Esophagus squamous epithelium (tissue), 5 donors: Measurements from ENCODE around the gene BLOC1S4. TPM values are rescaled to one million over a fixed set of nuclear protein-coding genes. Genes with fewer than 3 reads are reported as not detected.
"Not testable (repeated sequence)": the region's sequence is repeated elsewhere in the genome, so short reads cannot be mapped to it uniquely, and the experiment has no call there.

ENCODE experiments used
- DNase-seq: peaks from one replicate; lab custom pipeline; 2025; lab: John Stamatoyannopoulos, UW
- H3K27ac ChIP-seq, 4 donors: fragments of 200-600 bp; sonication (generic); one replicate each; pipeline ENCODE4 v1.5.1; 2016 to 2019; ENCODE audit warnings: mild to moderate bottlenecking in 1 of 4
- H3K27me3 ChIP-seq, 4 donors: fragments of 200-600 bp; sonication (generic); 1 replicate in 3 of 4; 2 replicates in 1 of 4; pipeline versions ENCODE4 v1.5.1 to v1.6.0; 2017 to 2021; ENCODE audit warnings: antibody characterized with exemption in 1 of 4
- H3K36me3 ChIP-seq, 3 donors: fragments of 200-600 bp; sonication (generic); one replicate each; pipeline ENCODE4 v1.5.1; 2016 to 2019
- H3K4me1 ChIP-seq, 3 donors: fragments of 200-600 bp; sonication (generic); one replicate each; pipeline ENCODE4 v1.5.1; 2017 to 2019
- H3K4me3 ChIP-seq, 4 donors: fragments of 200-600 bp; sonication (generic); 1 replicate in 3 of 4; 2 replicates in 1 of 4; pipeline ENCODE4 v1.5.1; 2016 to 2019; ENCODE audit warnings: mild to moderate bottlenecking in 2 of 4, moderate library complexity in 1 of 4
- H3K9me3 ChIP-seq, 3 donors: fragments of 200-600 bp; sonication (generic); one replicate each; pipeline ENCODE4 v1.5.1; 2016 to 2019
- POLR2A ChIP-seq, 4 donors: fragments of 450-650 bp; IDR thresholded peaks; one replicate each; pipeline ENCODE4 v1.6.1; 2017; ENCODE audit warnings: antibody characterized with exemption in 4 of 4, mild to moderate bottlenecking in 4 of 4, moderate library complexity in 3 of 4
- WGBS, 2 donors: methylation state at CpG; one replicate each; pipeline ENCODE4 v1.1.5; 2018; 5-methylcytosine and 5-hydroxymethylcytosine counted together
- intact Hi-C: fragments of 100-400 bp; cut with DNase I; formaldehyde crosslinking; loops from one replicate; pipeline ENCODE4 v1.15.0; 2022
- total RNA-seq, 4 donors: library from RNA; depleted of rRNA; stranded (reverse); fragments of >200 nt; gene quantifications; one replicate each; pipeline ENCODE4 v1.1.0, GENCODE V29; 2016
- TF ChIP-seq, protein P1 (sequence below), 6 experiments: fragments of 450-650 bp in 4 of 6; fragments of 200-600 bp in 2 of 6; sonication (generic) in 2 of 6; IDR thresholded peaks; one replicate each; pipeline ENCODE4 v1.5.1; 2016 to 2019; ENCODE audit warnings: antibody characterized with exemption in 6 of 6, mild to moderate bottlenecking in 4 of 6, moderate library complexity in 4 of 6
- donor health status: DM: yes; HTN: yes; CAD: no.

BLOC1S4 gene
- total RNA-seq, 4 donors from 2014 or later, result 12.4 to 19.6 (median 14.3) TPM

DNA sequence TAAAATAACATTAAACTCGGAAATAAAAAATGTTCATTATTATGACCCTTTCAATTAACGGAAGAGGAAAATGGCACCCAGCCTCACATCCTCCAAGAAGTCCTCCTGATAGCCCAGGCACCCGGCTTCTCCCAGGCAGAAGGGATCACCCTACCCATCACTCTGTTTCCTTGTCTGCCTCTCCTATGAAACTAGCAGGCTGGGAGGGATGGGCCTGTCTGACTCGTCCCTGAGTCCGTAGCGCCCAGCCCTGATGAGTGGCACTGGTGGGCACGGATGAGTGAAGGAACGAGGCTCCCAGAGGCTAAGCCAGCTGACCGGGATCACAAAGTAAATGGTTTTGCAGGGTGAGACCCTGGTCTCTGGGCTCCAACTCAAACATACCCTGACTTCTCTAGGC lies 37.9 kb downstream of the BLOC1S4 start:
- Histone ChIP-seq H3K27me3 (no peaks in the 10 kb centered on the region), H3K36me3 (no peaks in the 10 kb centered on the region), H3K27ac (peak overlapping the region in 3 of 4 donors; percentile 9 to 89 (median 87)), H3K4me3 (no peak overlapping the region), H3K9me3 (no peaks in the 10 kb centered on the region), H3K4me1 (peaks cover 15 to 55% (median 20%) of the 10 kb centered on the region in 3 donors)
- no peak for DNase-seq
- WGBS, 2 donors, result 76 to 80% methylated on average over 5 to 6 of the region's 9 CpGs
- TF ChIP-seq POLR2A (IDR thresholded peaks at IDR 0.05), result no peak
- TF ChIP-seq, protein P1, sequence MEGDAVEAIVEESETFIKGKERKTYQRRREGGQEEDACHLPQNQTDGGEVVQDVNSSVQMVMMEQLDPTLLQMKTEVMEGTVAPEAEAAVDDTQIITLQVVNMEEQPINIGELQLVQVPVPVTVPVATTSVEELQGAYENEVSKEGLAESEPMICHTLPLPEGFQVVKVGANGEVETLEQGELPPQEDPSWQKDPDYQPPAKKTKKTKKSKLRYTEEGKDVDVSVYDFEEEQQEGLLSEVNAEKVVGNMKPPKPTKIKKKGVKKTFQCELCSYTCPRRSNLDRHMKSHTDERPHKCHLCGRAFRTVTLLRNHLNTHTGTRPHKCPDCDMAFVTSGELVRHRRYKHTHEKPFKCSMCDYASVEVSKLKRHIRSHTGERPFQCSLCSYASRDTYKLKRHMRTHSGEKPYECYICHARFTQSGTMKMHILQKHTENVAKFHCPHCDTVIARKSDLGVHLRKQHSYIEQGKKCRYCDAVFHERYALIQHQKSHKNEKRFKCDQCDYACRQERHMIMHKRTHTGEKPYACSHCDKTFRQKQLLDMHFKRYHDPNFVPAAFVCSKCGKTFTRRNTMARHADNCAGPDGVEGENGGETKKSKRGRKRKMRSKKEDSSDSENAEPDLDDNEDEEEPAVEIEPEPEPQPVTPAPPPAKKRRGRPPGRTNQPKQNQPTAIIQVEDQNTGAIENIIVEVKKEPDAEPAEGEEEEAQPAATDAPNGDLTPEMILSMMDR (IDR thresholded peaks at IDR 0.05), result no peak
- intact Hi-C loops, result no loop called here

DNA sequence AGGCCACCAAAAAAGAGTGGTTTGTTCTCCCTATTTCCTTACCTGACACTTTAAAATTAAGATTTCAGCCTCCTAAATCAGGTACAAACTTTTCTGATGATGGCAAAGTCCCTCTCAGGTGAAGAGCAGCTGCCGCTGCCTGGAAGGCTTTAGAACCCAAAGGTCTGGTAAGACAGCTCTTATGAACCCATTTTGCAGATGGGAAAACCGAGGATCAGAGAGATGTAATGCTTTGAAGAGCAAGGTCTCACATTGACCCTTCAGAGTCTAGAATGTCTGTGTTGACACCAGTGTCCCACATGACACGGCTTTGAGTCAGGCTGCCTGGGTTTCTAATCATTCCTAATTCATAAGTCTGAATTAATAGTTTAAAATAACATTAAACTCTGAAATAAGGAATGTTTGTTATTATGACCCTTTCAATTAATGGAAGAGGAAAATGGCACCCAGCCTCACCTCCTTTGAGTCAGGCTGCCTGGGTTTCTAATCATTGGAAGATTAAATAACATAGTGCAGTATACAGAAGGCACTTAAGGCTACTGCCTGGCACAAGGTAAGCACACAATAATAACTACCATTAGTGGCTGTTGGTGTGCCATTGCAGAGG lies 38.6 kb downstream of the BLOC1S4 start:
- intact Hi-C loops, result no loop called here
- TF ChIP-seq, protein P1 (IDR thresholded peaks at IDR 0.05), result no peak
- Histone ChIP-seq H3K27me3 (no peaks in the 10 kb centered on the region), H3K27ac (peak overlapping the region in 3 of 4 donors; percentile 9 to 89 (median 87)), H3K4me1 (peaks cover 13 to 48% (median 13%) of the 10 kb centered on the region in 3 donors), H3K9me3 (no peaks in the 10 kb centered on the region), H3K36me3 (no peaks in the 10 kb centered on the region), H3K4me3 (no peak overlapping the region)
- WGBS, 2 donors, result 84 to 85% methylated on average over 3 of the region's 3 CpGs
- no peak for DNase-seq

- Histone ChIP-seq H3K27ac (peak overlapping the region in 2 of 4 donors; percentile 87 to 89), H3K4me1 (peaks cover 7 to 41% (median 8%) of the 10 kb centered on the region in 3 donors), H3K36me3 (no peaks in the 10 kb centered on the region), H3K9me3 (no peaks in the 10 kb centered on the region), H3K27me3 (no peaks in the 10 kb centered on the region), H3K4me3 (no peak overlapping the region)
- WGBS, 2 donors, result 72 to 89% methylated on average over 4 to 5 of the region's 5 CpGs
- intact Hi-C loops, result no loop called here
- TF ChIP-seq, protein P1 (IDR thresholded peaks at IDR 0.05), result no peak
- no peak for TF ChIP-seq POLR2A (IDR thresholded peaks at IDR 0.05)
- DNase-seq, result no peak
Observed at GRCh38 chr4:6755088-6755753, 39.2 kb downstream of the BLOC1S4 start.

- H3K27ac ChIP-seq, H3K9me3 ChIP-seq, DNase-seq, intact Hi-C loops, H3K27me3 ChIP-seq, H3K36me3 ChIP-seq, H3K4me3 ChIP-seq: not testable (repeated sequence)
- peaks cover 0 to 30% (median 0%) of the 10 kb centered on the region in 3 donors for H3K4me1 ChIP-seq
- 56 to 77% methylated on average over 2 to 3 of the region's 6 CpGs for WGBS, 2 donors
Observed at GRCh38 chr4:6756345-6756744, 40.4 kb downstream of the BLOC1S4 start.

DNA sequence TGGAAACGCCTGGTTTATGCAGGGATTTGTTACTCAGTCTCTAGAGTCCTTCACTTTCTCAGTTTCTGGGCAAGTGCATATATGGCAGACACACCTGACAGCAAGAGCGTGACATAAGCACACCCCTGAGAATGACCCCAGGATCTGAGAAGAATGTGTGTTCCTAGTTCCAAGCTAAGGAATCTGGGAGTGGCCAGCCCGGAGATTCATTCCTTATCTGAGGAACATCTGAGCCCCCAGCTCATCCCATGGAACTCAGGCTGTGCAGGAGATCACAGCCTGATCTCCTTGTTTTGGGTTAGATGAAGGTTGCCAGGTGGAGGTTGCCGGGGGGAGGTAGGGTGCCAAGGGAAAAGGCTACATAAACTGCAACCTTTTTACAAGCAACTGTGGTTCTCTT lies 42.8 kb downstream of the BLOC1S4 start:
- 64 to 88% methylated on average over 4 of the region's 4 CpGs for WGBS, 2 donors
- H3K27me3 ChIP-seq, result no peaks in the 10 kb centered on the region
- no peaks in the 10 kb centered on the region for H3K9me3 ChIP-seq
- TF ChIP-seq POLR2A (IDR thresholded peaks at IDR 0.05), result no peak
- TF ChIP-seq, protein P1 (IDR thresholded peaks at IDR 0.05), result no peak
- no peak overlapping the region for H3K4me3 ChIP-seq
- no peak overlapping the region for H3K27ac ChIP-seq
- peaks cover 0 to 25% (median 0%) of the 10 kb centered on the region in 3 donors for H3K4me1 ChIP-seq
- intact Hi-C loops, result no loop called here
- H3K36me3 ChIP-seq, result no peaks in the 10 kb centered on the region
- DNase-seq, result no peak
